GM12878 (cell line): ENCODE data around the gene GRIN2C. TPM values are rescaled to one million over a fixed set of nuclear protein-coding genes. Genes with fewer than 3 reads are reported as not detected.

ENCODE experiments used
- ATAC-seq: fragments of 200-7000 bp; cut with Tn5 transposase; 3 replicates; pipeline ENCODE4 v1.9.1; 2020; ENCODE audit warnings: mild to moderate bottlenecking, moderate library complexity
- BruUV-seq: library from RNA; stranded (reverse); fragments of 400-500 nt; replicated peaks from 2 replicates; lab custom pipeline; 2021; lab: Mats Ljungman, UMichigan
- CTCF ChIA-PET: fragments of 300-600 bp; sonication (Branson Sonifier 250); formaldehyde crosslinking; extraction: SDS; loops from one replicate; lab custom pipeline; 2021; ENCODE audit warnings: inconsistent platforms; lab: Yijun Ruan, JAX
- POLR2A ChIA-PET: fragments of 350-600 bp; formaldehyde crosslinking; extraction: SDS; loops from one replicate; lab custom pipeline; 2021; ENCODE audit warnings: inconsistent platforms; lab: Charles Lee
- RAD21 ChIA-PET: fragments of 300-600 bp; sonication (Branson Sonifier 250); formaldehyde crosslinking; loops from one replicate; lab custom pipeline; 2023; ENCODE audit warnings: antibody characterized with exemption; ENCODE audit not compliant: unreplicated experiment; lab: Charles Lee
- SMC1A ChIA-PET: fragments of 300-600 bp; sonication (Branson Sonifier 250); formaldehyde crosslinking; loops from one replicate; lab custom pipeline; 2023; ENCODE audit not compliant: unreplicated experiment, uncharacterized antibody; lab: Charles Lee
- DNase-seq: peaks from one replicate; pipeline ENCODE4 v3.0.0-alpha.2; 2011; ENCODE audit warnings: low read depth, low spot score
- FAIRE-seq: peaks from 3 replicates; lab custom pipeline; 2011; peaks lifted over from hg19 to GRCh38; lab: Jason Lieb, UNC
- H2AFZ ChIP-seq: 2 replicates; pipeline ENCODE4 v1.6.0; 2011; ENCODE audit warnings: low read depth, low read length, control low read depth; ENCODE audit not compliant: control insufficient read depth
- H3K27ac ChIP-seq: 2 replicates; pipeline ENCODE4 v1.5.1; 2011; ENCODE audit warnings: control low read depth; ENCODE audit not compliant: control insufficient read depth, insufficient read depth
- H3K27me3 ChIP-seq, 2 experiments: replicated peaks in 1 of 2; 2 replicates each; pipeline versions ENCODE4 v1.6.0 to v1.6.1; 2011; ENCODE audit warnings: low read length in 1 of 2; ENCODE audit not compliant: control insufficient read depth in 2 of 2, insufficient read depth in 2 of 2
- H3K36me3 ChIP-seq, 2 experiments: 2 replicates each; pipeline ENCODE4 v1.5.1; 2011; ENCODE audit warnings: low read length in 1 of 2; ENCODE audit not compliant: control insufficient read depth in 2 of 2, insufficient read depth in 2 of 2
- H3K4me1 ChIP-seq: 2 replicates; pipeline ENCODE4 v1.6.1; 2011; ENCODE audit warnings: mild to moderate bottlenecking, low read length, moderate library complexity, mixed read lengths; ENCODE audit not compliant: control insufficient read depth, insufficient read depth
- H3K4me2 ChIP-seq: 2 replicates; pipeline ENCODE4 v1.6.0; 2011; ENCODE audit warnings: control low read depth; ENCODE audit not compliant: control insufficient read depth, insufficient read depth
- H3K4me3 ChIP-seq: fragments of 200-600 bp; sonication (generic); 2 replicates; pipeline ENCODE4 v1.5.1; 2016
- H3K79me2 ChIP-seq: 2 replicates; pipeline ENCODE4 v1.6.0; 2011; ENCODE audit warnings: low read length; ENCODE audit not compliant: control insufficient read depth, insufficient read depth
- H3K9ac ChIP-seq: 2 replicates; pipeline ENCODE4 v1.8.0; 2011; ENCODE audit warnings: low read length, control low read depth, mixed read lengths; ENCODE audit not compliant: control insufficient read depth, insufficient read depth
- H3K9me3 ChIP-seq: replicated peaks from 3 replicates; pipeline ENCODE4 v1.5.1; 2011; ENCODE audit warnings: mild to moderate bottlenecking, low read length; ENCODE audit not compliant: control insufficient read depth, insufficient read depth
- H4K20me1 ChIP-seq: 2 replicates; pipeline ENCODE4 v1.6.0; 2011; ENCODE audit not compliant: control insufficient read depth, insufficient read depth
- BHLHE40 ChIP-seq, 2 experiments: fragments of 450-650 bp in 1 of 2; IDR thresholded peaks; 2 replicates each; pipeline ENCODE4 v1.6.1; 2011 to 2017; ENCODE audit warnings: low read depth in 2 of 2, borderline replicate concordance in 1 of 2, improper control_type of control experiment in 1 of 2, low read length in 1 of 2, mild to moderate bottlenecking in 1 of 2
- HCFC1 ChIP-seq: fragments of 150-350 bp; IDR thresholded peaks from 2 replicates; pipeline ENCODE4 v1.6.1; 2014; ENCODE audit warnings: low read length
- HDGF ChIP-seq: fragments of 450-650 bp; IDR thresholded peaks from 2 replicates; pipeline ENCODE4 v1.6.1; 2016; ENCODE audit warnings: antibody characterized with exemption
- KAT2A ChIP-seq: conservative IDR thresholded peaks from 2 replicates; pipeline ENCODE4 v1.6.1; 2011; ENCODE audit warnings: low read depth, low read length; ENCODE audit not compliant: control insufficient read depth
- POLR2A ChIP-seq: IDR thresholded peaks from 2 replicates; pipeline ENCODE4 v1.6.1; 2011; ENCODE audit warnings: low read depth, mild to moderate bottlenecking, low read length
- POU2F2 ChIP-seq: IDR thresholded peaks from 3 replicates; pipeline ENCODE4 v1.6.1; 2011; ENCODE audit warnings: low read depth, mild to moderate bottlenecking, low read length, borderline replicate concordance
- SPI1 ChIP-seq: IDR thresholded peaks from 2 replicates; pipeline ENCODE4 v1.6.1; 2011; ENCODE audit warnings: low read depth, mild to moderate bottlenecking, low read length, moderate library complexity, borderline replicate concordance; ENCODE audit not compliant: insufficient read depth
- SREBF1 ChIP-seq: IDR thresholded peaks from 2 replicates; pipeline ENCODE4 v1.6.1; 2012; ENCODE audit warnings: mild to moderate bottlenecking, low read length
- SUZ12 ChIP-seq: fragments of 200-600 bp; sonication (generic); IDR thresholded peaks from one replicate; pipeline ENCODE4 v1.6.1; 2018; ENCODE audit warnings: antibody characterized with exemption, mild to moderate bottlenecking; ENCODE audit not compliant: unreplicated experiment
- TARDBP ChIP-seq: IDR thresholded peaks from 2 replicates; pipeline ENCODE4 v1.6.1; 2016; ENCODE audit warnings: borderline replicate concordance
- WGBS: methylation state at CpG from one replicate; pipeline ENCODE4 v1.1.6; 2016; ENCODE audit warnings: low lambda C conversion rate; ENCODE audit not compliant: insufficient replicate concordance, insufficient coverage; ENCODE audit errors: missing lambda C conversion rate; 5-methylcytosine and 5-hydroxymethylcytosine counted together
- in situ Hi-C: fragments of 300-500 bp; cut with MboI; formaldehyde crosslinking; loops from 9 replicates; pipeline ENCODE4 v1.14.3; 2018; ENCODE audit warnings: mixed read lengths
- intact Hi-C: fragments of 100-400 bp; cut with micrococcal nuclease; formaldehyde crosslinking; loops from one replicate; pipeline ENCODE4 v1.14.2; 2022; ENCODE audit not compliant: unreplicated experiment
- polyA plus RNA-seq, 11 experiments: library from polyadenylated mRNA; depleted of rRNA in 4 of 11; unstranded in 6 of 11; stranded (reverse) in 5 of 11; fragments of >200 nt; fragmentation: Nextera tagmentation in 4 of 11; fragmentation: Illumina TruSeq in 1 of 11; extraction: Ambion mirVana in 4 of 11; extraction: Trizol in 1 of 11; gene quantifications; 1 replicate in 1 of 11; 2 replicates in 10 of 11; pipeline versions ENCODE4 v1.2.1 to v1.2.3, GENCODE V29; 2011 to 2016; ENCODE audit warnings: inconsistent platforms in 2 of 11, missing spikeins in 2 of 11, low read depth in 1 of 11
- total RNA-seq, 4 experiments: library from RNA; depleted of rRNA in 3 of 4; stranded (reverse); fragments of >200 nt in 3 of 4; fragmentation: Illumina TruSeq in 1 of 4; extraction: Trizol in 1 of 4; gene quantifications; 2 replicates each; pipeline versions ENCODE4 v1.2.1 to v1.2.3, GENCODE V29; 2013 to 2021
- TF ChIP-seq, protein P1 (sequence below): fragments of 450-650 bp; IDR thresholded peaks from 2 replicates; pipeline ENCODE4 v1.6.1; 2017; ENCODE audit warnings: antibody characterized with exemption, mild to moderate bottlenecking, moderate library complexity

Gene GRIN2C
- total and polyA plus RNA-seq, 10 of the 15 experiments (the other 5 are each of a cell fraction or from before 2014, with no cell fraction given) = 0.01 to 0.20 (median 0.11) TPM; not detected in 2

DNA sequence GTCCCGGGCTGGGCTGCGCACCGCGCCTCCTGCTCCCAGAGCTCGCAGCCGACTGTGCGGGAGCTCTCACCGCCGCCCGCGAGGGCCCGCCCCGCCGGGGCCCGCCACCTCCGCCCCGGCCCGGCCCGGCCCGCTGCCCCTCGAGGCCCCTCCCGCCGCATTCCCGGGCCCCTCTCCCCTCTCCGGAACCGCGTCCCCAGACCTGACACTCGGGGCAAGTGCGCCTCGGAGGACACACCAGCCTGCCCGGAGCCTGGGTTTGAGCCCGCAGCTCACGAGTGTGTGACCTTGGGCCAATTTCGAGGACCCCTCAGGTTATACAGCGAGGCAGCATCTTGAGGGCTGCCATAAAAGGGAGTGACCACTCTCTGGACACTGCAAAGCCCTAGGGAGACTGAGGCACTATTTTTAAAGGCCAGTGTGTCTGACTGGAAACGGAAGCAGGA is 2.0 kb upstream of the GRIN2C start:
- Histone ChIP-seq H3K4me3 (no peak overlapping the region), H3K9me3 (no peaks in the 10 kb centered on the region), H3K9ac (no peak overlapping the region), H3K27me3 (peaks cover 12 to 14% of the 10 kb centered on the region in 2 experiments), H3K4me2 (0 out of 2 replicates have a peak overlapping the region, but pooled peaks have one; percentile 25), H4K20me1 (no peaks in the 10 kb centered on the region), H3K4me1 (peaks cover 4% of the 10 kb centered on the region; the same call in 1 of the 2 replicates), H3K79me2 (no peaks in the 10 kb centered on the region), H2AFZ (no peak overlapping the region), H3K27ac (no peak overlapping the region), H3K36me3 (no peaks in the 10 kb centered on the region; a peak in 2 of 4 replicates)
- FAIRE-seq (no peak), ATAC-seq (no peak), DNase-seq (no peak)
- RAD21 ChIA-PET = interaction anchor here (0.5 to 4.9 kb wide), 9 partner anchors 11 to 204 kb away, joined by 3 to 15 read pairs (median 4); partner anchors contain the start of genes FDXR, NAT9 and RAB37
- POLR2A ChIA-PET = interaction anchor here (0.9 kb wide), 1 partner anchor 8 kb away, joined by 3 read pairs; no protein-coding TSS in a partner anchor
- CTCF ChIA-PET = interaction anchor here (0.7 to 10.2 kb wide), 26 partner anchors 9 to 296 kb away, joined by 3 to 98 read pairs (median 5); partner anchors contain the start of genes FDXR and RAB37
- TF ChIP-seq BHLHE40 (IDR thresholded peaks at IDR 0.05; ENCODE audit: borderline replicate concordance in 1 of 2, low read depth in 2 of 2, low read length in 1 of 2) = no peak
- peak; percentile 15; the same call in 1 of the 2 replicates for TF ChIP-seq POLR2A
- peak; percentile 85 for TF ChIP-seq SUZ12
- SMC1A ChIA-PET = interaction anchor here (0.7 to 3.4 kb wide), 7 partner anchors 21 to 119 kb away, joined by 3 to 12 read pairs (median 4); no protein-coding TSS in a partner anchor
- 20% methylated on average over 9 of the region's 36 CpGs for WGBS
- no TSS peak for BruUV-seq
- in situ Hi-C loops (no loop called here), intact Hi-C loops (loop anchor here (1.0 kb wide), 1 partner anchor 117 kb away; no protein-coding TSS in a partner anchor)

DNA sequence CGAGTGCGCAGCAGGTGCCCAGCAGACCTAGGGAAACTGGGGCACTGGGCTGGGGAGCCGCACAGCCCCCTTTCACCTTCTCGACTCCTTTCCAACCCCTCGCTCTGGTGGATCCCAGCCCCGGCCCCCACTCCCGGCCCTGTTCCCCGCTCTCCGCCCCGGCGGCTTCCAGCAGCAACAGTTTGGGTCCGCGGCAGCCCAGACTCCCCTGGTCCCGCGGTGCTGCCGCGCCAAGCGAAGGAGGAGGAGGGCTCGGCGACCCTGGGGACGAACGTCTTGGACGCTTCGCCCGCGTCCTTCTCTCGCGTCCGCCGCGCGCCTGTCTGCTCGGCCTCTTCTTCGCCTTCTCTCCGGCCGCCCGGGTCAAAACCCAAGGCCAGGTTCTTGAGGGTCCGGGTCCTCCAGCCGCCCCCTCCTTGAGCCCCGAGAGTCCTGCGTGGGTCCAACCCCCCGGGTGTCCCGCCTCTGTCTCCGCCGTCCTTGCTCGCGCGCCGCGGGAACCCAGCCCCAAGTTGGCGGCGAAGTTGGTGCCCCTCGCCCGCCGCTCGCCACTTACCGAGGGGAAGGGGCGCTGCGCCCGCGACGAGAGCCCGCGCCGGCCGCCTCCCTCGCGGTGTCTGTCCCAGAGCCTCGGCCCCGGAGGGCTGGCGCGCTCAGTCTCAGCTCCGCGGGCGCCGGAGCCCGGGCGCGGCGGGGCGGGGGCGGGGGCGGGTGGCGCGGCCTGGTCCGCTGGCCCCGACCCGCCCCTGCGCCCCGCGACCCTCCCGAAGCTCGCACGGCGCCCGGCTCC is 1.4 kb upstream of the GRIN2C start:
- DNase-seq (no peak), FAIRE-seq (no peak), ATAC-seq (no peak)
- no peaks in the 10 kb centered on the region; a peak in 1 of 4 replicates for H3K36me3 ChIP-seq
- H3K9me3 ChIP-seq = no peaks in the 10 kb centered on the region
- H3K4me1 ChIP-seq = peaks cover 4% of the 10 kb centered on the region; the same call in 1 of the 2 replicates
- ChIA-PET POLR2A (no interaction called here), RAD21 (interaction anchor here (1.3 to 4.9 kb wide), 3 partner anchors 70 to 204 kb away, joined by 5 to 15 read pairs (median 8); partner anchors contain the start of gene RAB37), SMC1A (interaction anchor here (3.4 kb wide), 1 partner anchor 71 kb away, joined by 12 read pairs; no protein-coding TSS in a partner anchor), CTCF (interaction anchor here (0.7 to 10.2 kb wide), 10 partner anchors 10 to 295 kb away, joined by 3 to 98 read pairs (median 5); partner anchors contain the start of genes FDXR and RAB37)
- H3K4me3 ChIP-seq = no peak overlapping the region
- in situ Hi-C loops (no loop called here), intact Hi-C loops (no loop called here)
- H2AFZ ChIP-seq = no peak overlapping the region
- no peaks in the 10 kb centered on the region for H3K79me2 ChIP-seq
- BruUV-seq = no TSS peak
- WGBS = 11% methylated on average over 57 of the region's 96 CpGs
- no peak overlapping the region for H3K27ac ChIP-seq
- H3K9ac ChIP-seq = no peak overlapping the region
- no peak overlapping the region for H3K4me2 ChIP-seq
- H3K27me3 ChIP-seq = peaks cover 12 to 14% of the 10 kb centered on the region in 2 experiments
- no peaks in the 10 kb centered on the region for H4K20me1 ChIP-seq
- TF ChIP-seq, protein P1, sequence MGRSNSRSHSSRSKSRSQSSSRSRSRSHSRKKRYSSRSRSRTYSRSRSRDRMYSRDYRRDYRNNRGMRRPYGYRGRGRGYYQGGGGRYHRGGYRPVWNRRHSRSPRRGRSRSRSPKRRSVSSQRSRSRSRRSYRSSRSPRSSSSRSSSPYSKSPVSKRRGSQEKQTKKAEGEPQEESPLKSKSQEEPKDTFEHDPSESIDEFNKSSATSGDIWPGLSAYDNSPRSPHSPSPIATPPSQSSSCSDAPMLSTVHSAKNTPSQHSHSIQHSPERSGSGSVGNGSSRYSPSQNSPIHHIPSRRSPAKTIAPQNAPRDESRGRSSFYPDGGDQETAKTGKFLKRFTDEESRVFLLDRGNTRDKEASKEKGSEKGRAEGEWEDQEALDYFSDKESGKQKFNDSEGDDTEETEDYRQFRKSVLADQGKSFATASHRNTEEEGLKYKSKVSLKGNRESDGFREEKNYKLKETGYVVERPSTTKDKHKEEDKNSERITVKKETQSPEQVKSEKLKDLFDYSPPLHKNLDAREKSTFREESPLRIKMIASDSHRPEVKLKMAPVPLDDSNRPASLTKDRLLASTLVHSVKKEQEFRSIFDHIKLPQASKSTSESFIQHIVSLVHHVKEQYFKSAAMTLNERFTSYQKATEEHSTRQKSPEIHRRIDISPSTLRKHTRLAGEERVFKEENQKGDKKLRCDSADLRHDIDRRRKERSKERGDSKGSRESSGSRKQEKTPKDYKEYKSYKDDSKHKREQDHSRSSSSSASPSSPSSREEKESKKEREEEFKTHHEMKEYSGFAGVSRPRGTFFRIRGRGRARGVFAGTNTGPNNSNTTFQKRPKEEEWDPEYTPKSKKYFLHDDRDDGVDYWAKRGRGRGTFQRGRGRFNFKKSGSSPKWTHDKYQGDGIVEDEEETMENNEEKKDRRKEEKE = no peak
- no peak for TF ChIP-seq HCFC1
- TF ChIP-seq TARDBP = no peak
- no peak for TF ChIP-seq SPI1
- no peak for TF ChIP-seq SREBF1
- TF ChIP-seq POLR2A = peak; percentile 7; the same call in 1 of the 2 replicates
- no peak for TF ChIP-seq HDGF
- no peak for TF ChIP-seq POU2F2
- peak; percentile 73 for TF ChIP-seq SUZ12
- TF ChIP-seq KAT2A = no peak
